Measurements from ENCODE around the gene RGS6. TPM values are rescaled to one million over a fixed set of nuclear protein-coding genes. Genes with fewer than 3 reads are reported as not detected.

Gene RGS6
- total RNA-seq, 1 experiment from 2014 or later = not detected

- H3K36me3 ChIP-seq (ENCODE audit: low read depth, low read length) = no peaks in the 10 kb centered on the region
- BruUV-seq (replicated peaks) = no TSS peak
- H3K4me2 ChIP-seq (ENCODE audit: low read length) = no peak overlapping the region; the same call in 1 of the 2 replicates
- ChIA-PET CTCF (interaction anchor here (0.6 kb wide), 1 partner anchor 624 kb away, joined by 5 read pairs; no protein-coding TSS in a partner anchor), POLR2A (ENCODE audit: unreplicated experiment) (no interaction called here)
- peak overlapping the region; percentile 14; the same call in 1 of the 2 replicates for H2AFZ ChIP-seq (ENCODE audit: low read length)
- TF ChIP-seq EZH2phosphoT487 (IDR thresholded peaks at IDR 0.05; ENCODE audit: borderline replicate concordance, low read length) (no peak), CTCF (conservative IDR thresholded peaks at IDR 0.05; ENCODE audit: low read depth, low read length) (no peak), EZH2 (IDR thresholded peaks at IDR 0.05; ENCODE audit: low read length, unreplicated experiment) (no peak)
- H3K4me3 ChIP-seq (ENCODE audit: low read length) = no peak overlapping the region
- H3K27me3 ChIP-seq (ENCODE audit: low read length) = no peaks in the 10 kb centered on the region
- DNase-seq = peak; percentile 49
- H3F3A ChIP-seq (ENCODE audit: low read length, unreplicated experiment) = no peaks in the 10 kb centered on the region
- intact Hi-C loops (cut with micrococcal nuclease) = loop anchor here (5.0 kb wide), 1 partner anchor 79 kb away; no protein-coding TSS in a partner anchor
- H3K9me3 ChIP-seq (ENCODE audit: low read length) = no peaks in the 10 kb centered on the region
- peak overlapping the region; percentile 22; the same call in 1 of the 2 replicates for H3K27ac ChIP-seq (ENCODE audit: low read length)
- H3K9ac ChIP-seq (ENCODE audit: low read length) = no peak overlapping the region
- no peaks in the 10 kb centered on the region for H4K20me1 ChIP-seq (ENCODE audit: low read length)
- peaks cover 14% of the 10 kb centered on the region for H3K4me1 ChIP-seq (ENCODE audit: insufficient read depth, low read length)
- H3K79me2 ChIP-seq (ENCODE audit: low read length) = no peaks in the 10 kb centered on the region
- H3K9me2 ChIP-seq (replicated peaks; ENCODE audit: low read length) = no peaks in the 10 kb centered on the region
- ATAC-seq = peak; percentile 41
Observed at GRCh38 chr14:72558721-72559120, 626.5 kb downstream of the RGS6 start.

- Histone ChIP-seq H2AFZ (ENCODE audit: low read length) (peak overlapping the region; percentile 14; the same call in 1 of the 2 replicates), H3K4me1 (ENCODE audit: insufficient read depth, low read length) (peaks cover 14% of the 10 kb centered on the region), H3K9ac (ENCODE audit: low read length) (no peak overlapping the region), H3K27ac (ENCODE audit: low read length) (peak overlapping the region; percentile 22; the same call in 1 of the 2 replicates), H3F3A (ENCODE audit: low read length, unreplicated experiment) (no peaks in the 10 kb centered on the region), H3K4me3 (ENCODE audit: low read length) (no peak overlapping the region), H3K79me2 (ENCODE audit: low read length) (no peaks in the 10 kb centered on the region), H3K4me2 (ENCODE audit: low read length) (no peak overlapping the region; the same call in 1 of the 2 replicates), H4K20me1 (ENCODE audit: low read length) (no peaks in the 10 kb centered on the region), H3K9me2 (replicated peaks; ENCODE audit: low read length) (no peaks in the 10 kb centered on the region), H3K9me3 (ENCODE audit: low read length) (no peaks in the 10 kb centered on the region), H3K36me3 (ENCODE audit: low read depth, low read length) (no peaks in the 10 kb centered on the region), H3K27me3 (ENCODE audit: low read length) (no peaks in the 10 kb centered on the region)
- intact Hi-C loops (cut with micrococcal nuclease) = loop anchor here (5.0 kb wide), 1 partner anchor 78 kb away; no protein-coding TSS in a partner anchor
- peak; percentile 51 for ATAC-seq
- DNase-seq = peak; percentile 46
- TF ChIP-seq CTCF (conservative IDR thresholded peaks at IDR 0.05; ENCODE audit: low read depth, low read length) (no peak), EZH2 (IDR thresholded peaks at IDR 0.05; ENCODE audit: low read length, unreplicated experiment) (no peak)
- ChIA-PET POLR2A (ENCODE audit: unreplicated experiment) (no interaction called here), CTCF (interaction anchor here (0.6 kb wide), 1 partner anchor 623 kb away, joined by 5 read pairs; no protein-coding TSS in a partner anchor)
- BruUV-seq (replicated peaks) = no TSS peak
Observed at GRCh38 chr14:72559202-72559601, 627.0 kb downstream of the RGS6 start.

GRCh38 chr14:72559669-72560255 is 627.5 kb downstream of the RGS6 start:
- Histone ChIP-seq H3K79me2 (ENCODE audit: low read length) (no peaks in the 10 kb centered on the region), H3K27ac (ENCODE audit: low read length) (no peak overlapping the region), H2AFZ (ENCODE audit: low read length) (no peak overlapping the region), H3K9me2 (replicated peaks; ENCODE audit: low read length) (no peaks in the 10 kb centered on the region), H3K4me1 (ENCODE audit: insufficient read depth, low read length) (peaks cover 14% of the 10 kb centered on the region), H3F3A (ENCODE audit: low read length, unreplicated experiment) (no peaks in the 10 kb centered on the region), H3K9ac (ENCODE audit: low read length) (no peak overlapping the region), H3K9me3 (ENCODE audit: low read length) (no peaks in the 10 kb centered on the region), H3K4me2 (ENCODE audit: low read length) (no peak overlapping the region), H3K36me3 (ENCODE audit: low read depth, low read length) (no peaks in the 10 kb centered on the region), H4K20me1 (ENCODE audit: low read length) (no peaks in the 10 kb centered on the region), H3K27me3 (ENCODE audit: low read length) (no peaks in the 10 kb centered on the region), H3K4me3 (ENCODE audit: low read length) (no peak overlapping the region)
- CTCF ChIA-PET = no interaction called here
- intact Hi-C loops (cut with micrococcal nuclease) = loop anchor here (5.0 kb wide), 1 partner anchor 78 kb away; no protein-coding TSS in a partner anchor
- TF ChIP-seq EZH2phosphoT487 (IDR thresholded peaks at IDR 0.05; ENCODE audit: borderline replicate concordance, low read length) (no peak), CTCF (conservative IDR thresholded peaks at IDR 0.05; ENCODE audit: low read depth, low read length) (no peak), EZH2 (IDR thresholded peaks at IDR 0.05; ENCODE audit: low read length, unreplicated experiment) (no peak)
- POLR2A ChIA-PET (ENCODE audit: unreplicated experiment) = no interaction called here
- no TSS peak for BruUV-seq (replicated peaks)
- DNase-seq = no peak
- ATAC-seq = no peak
